K562 (cell line): ENCODE results near the gene GRWD1. TPM values are rescaled to one million over a fixed set of nuclear protein-coding genes. Genes with fewer than 3 reads are reported as not detected.

Experiments
- ARID2 ChIP-seq: fragments of 450-650 bp; IDR thresholded peaks from 2 replicates; pipeline ENCODE4 v1.6.1; 2017; ENCODE audit warnings: antibody characterized with exemption, mild to moderate bottlenecking
- CAMTA2 ChIP-seq: fragments of 250-450 bp; sonication (Bioruptor Pico); conservative IDR thresholded peaks from 2 replicates; pipeline ENCODE4 v1.5.1; 2022
- EGR1 ChIP-seq: fragments of 450-650 bp; conservative IDR thresholded peaks from 2 replicates; pipeline ENCODE4 v1.6.1; 2017; ENCODE audit warnings: mild to moderate bottlenecking
- GMEB1 ChIP-seq: fragments of 250-450 bp; sonication (Bioruptor Pico); IDR thresholded peaks from 2 replicates; pipeline ENCODE4 v1.4.0; 2020; ENCODE audit warnings: mild to moderate bottlenecking
- HNRNPLL ChIP-seq: fragments of 200-400 bp; formaldehyde crosslinking; IDR thresholded peaks from 2 replicates; pipeline ENCODE4 v1.6.1; 2017; ENCODE audit warnings: low read length, low read depth, mild to moderate bottlenecking; ENCODE audit not compliant: poor library complexity, severe bottlenecking
- HNRNPUL1 ChIP-seq: fragments of 200-400 bp; formaldehyde crosslinking; IDR thresholded peaks from 2 replicates; pipeline ENCODE4 v1.6.1; 2017; ENCODE audit warnings: low read length
- MBD2 ChIP-seq: sonication (generic); IDR thresholded peaks from 2 replicates; pipeline ENCODE4 v1.6.1; 2016; ENCODE audit warnings: low read depth, borderline replicate concordance
- NFIC ChIP-seq: fragments of 450-650 bp; IDR thresholded peaks from 2 replicates; pipeline ENCODE4 v1.6.1; 2017; ENCODE audit warnings: mild to moderate bottlenecking, inconsistent platforms
- POU5F1 ChIP-seq: fragments of 150-350 bp; IDR thresholded peaks from 2 replicates; pipeline ENCODE4 v1.6.1; 2014; ENCODE audit warnings: borderline replicate concordance, low read length, low read depth, mild to moderate bottlenecking; ENCODE audit not compliant: partially characterized antibody
- PTBP1 ChIP-seq: fragments of 200-400 bp; formaldehyde crosslinking; IDR thresholded peaks from 2 replicates; pipeline ENCODE4 v1.6.1; 2017; ENCODE audit warnings: low read depth, low read length
- SMAD3 ChIP-seq: fragments of 450-650 bp; formaldehyde crosslinking; conservative IDR thresholded peaks from 2 replicates; pipeline ENCODE4 v1.4.0; 2020; ENCODE audit warnings: mild to moderate bottlenecking
- SNAPC5 ChIP-seq: fragments of 250-450 bp; sonication (Bioruptor Pico); IDR thresholded peaks from 2 replicates; pipeline ENCODE4 v1.8.0; 2021; ENCODE audit warnings: moderate library complexity, mild to moderate bottlenecking, inconsistent platforms
- TGIF2 ChIP-seq: sonication (generic); formaldehyde crosslinking; IDR thresholded peaks from 2 replicates; pipeline ENCODE4 v1.8.1; 2022; ENCODE audit warnings: mild to moderate bottlenecking, missing genetic modification reagents, moderate library complexity
- ZKSCAN8 ChIP-seq: fragments of 200-800 bp; sonication (Bioruptor generic); IDR thresholded peaks from 2 replicates; pipeline ENCODE4 v1.6.1; 2016; ENCODE audit warnings: missing genetic modification characterization, missing compliant biosample characterization
- ZNF583 ChIP-seq: fragments of 250-450 bp; sonication (Bioruptor Pico); IDR thresholded peaks from 2 replicates; pipeline ENCODE4 v1.4.0; 2020
- ZNF609 ChIP-seq: sonication (generic); formaldehyde crosslinking; IDR thresholded peaks from 2 replicates; pipeline ENCODE4 v1.8.1; 2023; ENCODE audit warnings: missing genetic modification reagents, mild to moderate bottlenecking, borderline replicate concordance
- ZSCAN32 ChIP-seq: fragments of 450-650 bp; formaldehyde crosslinking; IDR thresholded peaks from 2 replicates; pipeline ENCODE4 v1.4.0; 2020; ENCODE audit warnings: mild to moderate bottlenecking, moderate library complexity
- polyA plus RNA-seq, 8 experiments: library from polyadenylated mRNA; depleted of rRNA in 4 of 8; stranded (reverse) in 5 of 8; unstranded in 3 of 8; fragments of >200 nt; fragmentation: Nextera tagmentation in 2 of 8; fragmentation: Illumina TruSeq in 1 of 8; extraction: Ambion mirVana in 2 of 8; extraction: Trizol in 1 of 8; gene quantifications; 2 replicates each; pipeline versions ENCODE4 v1.2.1 to v1.2.3, GENCODE V29; 2011 to 2014; ENCODE audit warnings: inconsistent platforms in 1 of 8, missing spikeins in 1 of 8
- total RNA-seq, 7 experiments: library from RNA; depleted of rRNA in 6 of 7; stranded (reverse); fragments of >200 nt in 6 of 7; fragmentation: Illumina TruSeq in 2 of 7; extraction: Trizol in 2 of 7; gene quantifications; 2 replicates each; pipeline versions ENCODE4 v1.2.1 to v1.2.3, GENCODE V29; 2011 to 2021; ENCODE audit warnings: low replicate concordance in 1 of 7

Gene GRWD1
- total and polyA plus RNA-seq, 9 of the 15 experiments (the other 6 are each of a cell fraction or from before 2014, with no cell fraction given) = 1.5 to 87.2 (median 24.5) TPM

- TF ChIP-seq GMEB1 (CRISPR knock-in tag) (peak; percentile 91), HNRNPLL (no peak), ZNF609 (CRISPR knock-in tag) (no peak), SNAPC5 (CRISPR knock-in tag) (no peak), HNRNPUL1 (no peak), EGR1 (no peak), MBD2 (no peak), NFIC (no peak; the same call in 1 of the 2 replicates), ZSCAN32 (CRISPR knock-in tag) (no peak), CAMTA2 (CRISPR knock-in tag) (no peak), PTBP1 (no peak), POU5F1 (no peak), SMAD3 (CRISPR knock-in tag) (no peak), ZNF583 (peak; percentile 69), TGIF2 (CRISPR knock-in tag) (no peak), ZKSCAN8 (CRISPR knock-in tag) (no peak), ARID2 (no peak)
These were observed 47.2 kb upstream of the GRWD1 start (continued) for GRCh38 chr19:48398375-48399235.
